ENCODE data around the gene MYO1F.
"Not testable (repeated sequence)": the region's sequence is repeated elsewhere in the genome, so short reads cannot be mapped to it uniquely, and the experiment has no call there.

The MYO1F gene

GRCh38 chr19:8577247-8577646, at the start of gene MYO1F:
MYO1F (minus strand) TSS chr19:8577442; CDS start chr19:8577309, 133 bp downstream.
- no peak for DNase-seq

- no peak for DNase-seq
Measured at GRCh38 chr19:8626842-8627241, 49.6 kb upstream of the MYO1F start.

GRCh38 chr19:8622886-8623285, 45.6 kb upstream of the MYO1F start:
- DNase-seq = not testable (repeated sequence)

GRCh38 chr19:8618751-8619150, 41.5 kb upstream of the MYO1F start:
- no peak for DNase-seq

GRCh38 chr19:8617984-8618383, 40.7 kb upstream of the MYO1F start:
- DNase-seq = no peak

- not testable (repeated sequence) for DNase-seq
Measured at GRCh38 chr19:8617325-8617724, 40.1 kb upstream of the MYO1F start.

- no peak for DNase-seq
Measured at GRCh38 chr19:8616861-8617260, 39.6 kb upstream of the MYO1F start.

- DNase-seq = peak; percentile 48
Measured at GRCh38 chr19:8615813-8616596, 38.8 kb upstream of the MYO1F start.

- no peak for DNase-seq
Measured at GRCh38 chr19:8615024-8615423, 37.8 kb upstream of the MYO1F start.

GRCh38 chr19:8614455-8614854, 37.2 kb upstream of the MYO1F start:
- no peak for DNase-seq

- no peak for DNase-seq
Measured at GRCh38 chr19:8612807-8613171, 35.5 kb upstream of the MYO1F start.

- DNase-seq = no peak
Measured at GRCh38 chr19:8611877-8612806, 34.9 kb upstream of the MYO1F start.

- DNase-seq = no peak
Measured at GRCh38 chr19:8611391-8611876, 34.2 kb upstream of the MYO1F start.

GRCh38 chr19:8610936-8611300, 33.7 kb upstream of the MYO1F start:
- DNase-seq = no peak

- DNase-seq = peak; percentile 31
Measured at GRCh38 chr19:8610041-8610935, 33.0 kb upstream of the MYO1F start, which contains the start of gene ADAMTS10. ADAMTS10 (minus strand) TSS chr19:8610715; CDS start chr19:8605710, 5,005 bp downstream.

- peak; percentile 16 for DNase-seq
Measured at GRCh38 chr19:8609279-8610040, 32.2 kb upstream of the MYO1F start.

- no peak for DNase-seq
Measured at GRCh38 chr19:8608941-8609278, 31.7 kb upstream of the MYO1F start.

GRCh38 chr19:8607386-8607785, 30.1 kb upstream of the MYO1F start:
- no peak for DNase-seq

GRCh38 chr19:8605514-8605913, 28.3 kb upstream of the MYO1F start:
- DNase-seq = no peak

- no peak for DNase-seq
Measured at GRCh38 chr19:8601796-8602195, 24.6 kb upstream of the MYO1F start.

GRCh38 chr19:8600816-8601215, 23.6 kb upstream of the MYO1F start:
- DNase-seq = no peak

GRCh38 chr19:8600064-8600463, 22.8 kb upstream of the MYO1F start:
- no peak for DNase-seq

Measured in stimulated activated CD4-positive, alpha-beta T cell treated with anti-CD3 and anti-CD28 coated beads, Interleukin-12 subunit alpha, Interleukin-12 subunit beta, amount 100 ng/mL, for 4 hours (primary cell).